GM12874 (cell line): ENCODE data around the gene PITX1.

ENCODE experiments used
- CTCF ChIP-seq: IDR thresholded peaks from 2 replicates; pipeline ENCODE4 v1.5.1; 2011; ENCODE audit warnings: low read depth, mild to moderate bottlenecking, control low read depth, low read length, moderate library complexity; ENCODE audit not compliant: insufficient read depth

PITX1 gene

DNA sequence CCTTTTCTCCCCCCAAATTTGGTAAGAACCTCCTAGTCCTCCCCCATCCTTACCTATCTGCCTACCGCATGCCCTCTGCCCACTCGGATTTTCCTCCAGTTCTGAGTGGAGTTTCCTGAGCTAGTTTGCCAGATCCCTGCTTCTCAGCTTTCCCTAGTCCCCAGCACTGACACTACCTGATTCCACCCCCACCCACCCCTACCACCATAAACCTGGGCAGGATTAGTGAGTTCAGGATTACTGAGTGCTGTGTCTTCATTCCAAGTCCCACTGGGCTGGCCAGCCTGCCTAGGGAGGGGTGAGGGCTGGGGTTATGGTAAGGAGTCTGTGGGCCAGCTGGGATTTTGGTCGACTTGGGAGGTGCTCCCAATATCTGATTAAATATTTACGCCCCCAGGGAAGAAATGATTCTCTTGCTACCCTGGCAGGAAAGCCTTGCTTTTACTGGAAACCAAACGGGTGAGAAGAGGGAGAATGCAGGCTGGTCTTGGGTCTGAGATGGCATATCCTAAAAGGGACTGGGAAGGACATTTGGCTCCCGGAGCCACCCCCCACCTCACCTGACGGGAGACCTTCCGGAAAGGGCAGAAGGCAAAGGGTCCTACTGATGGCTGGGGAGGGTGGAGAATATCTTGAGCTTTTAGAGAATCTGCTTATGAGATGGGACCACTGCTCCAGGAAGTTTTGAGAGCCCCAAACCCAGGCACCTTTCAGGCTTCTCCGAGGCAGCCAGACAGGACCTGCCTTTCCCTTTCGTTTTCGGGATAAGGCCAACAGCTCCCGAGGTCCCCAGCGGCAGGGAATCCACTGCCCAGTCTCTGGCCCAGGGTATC is 3.7 kb downstream of the PITX1 start:
- TF ChIP-seq CTCF, result no peak

- no peak for TF ChIP-seq CTCF
Observed at GRCh38 chr5:135029477-135030122, 4.4 kb downstream of the PITX1 start.

- TF ChIP-seq CTCF, result no peak
Observed at GRCh38 chr5:135028791-135029476, 5.1 kb downstream of the PITX1 start.

DNA sequence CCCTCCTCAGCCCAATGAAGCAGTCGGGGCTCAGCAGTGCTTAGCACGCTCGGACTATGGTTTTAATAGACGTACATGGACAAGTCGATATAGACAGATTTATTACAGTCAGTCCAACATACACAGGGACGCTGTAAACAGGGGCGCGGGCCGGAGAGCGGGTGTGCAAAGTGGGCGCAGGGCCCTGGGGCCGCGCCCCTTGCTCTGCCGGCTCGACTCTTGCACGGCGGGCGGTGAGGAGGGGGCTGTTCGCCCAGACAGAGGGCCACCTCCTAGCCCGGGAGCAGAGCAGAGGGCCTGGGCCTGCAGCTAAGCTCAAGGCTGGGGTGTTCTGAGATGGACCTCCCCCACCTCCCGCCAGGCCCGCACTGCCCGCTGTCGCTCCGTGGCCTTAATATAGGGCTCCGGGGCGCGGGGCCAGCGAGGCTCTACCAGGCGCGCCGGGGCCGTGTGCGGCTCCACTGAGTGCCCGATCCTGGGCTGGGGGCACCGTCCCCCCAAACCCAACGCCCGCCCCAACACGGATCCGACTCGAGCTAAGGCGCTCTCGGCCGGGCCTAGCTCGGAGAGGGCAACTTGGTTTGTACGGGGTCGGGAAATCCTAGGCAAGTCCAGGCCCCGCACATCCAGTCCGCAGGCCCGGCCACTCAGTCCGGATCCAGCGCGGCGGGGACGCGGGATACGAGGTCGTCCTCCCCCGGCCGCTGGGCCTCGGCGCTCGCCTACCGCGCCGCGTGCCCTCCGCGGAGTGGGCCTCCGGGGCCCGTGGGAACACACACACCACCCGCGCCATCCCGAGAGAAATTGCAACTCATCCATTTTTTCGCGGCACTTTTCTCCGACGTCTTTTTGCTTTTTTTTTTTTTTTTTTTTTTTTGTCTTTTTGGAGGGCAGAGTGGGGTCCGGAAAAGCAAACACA is 6.1 kb downstream of the PITX1 start:
- TF ChIP-seq CTCF, result no peak

- TF ChIP-seq CTCF, result no peak
Observed at GRCh38 chr5:135027266-135027696, 6.7 kb downstream of the PITX1 start.

GRCh38 chr5:135026645-135027265 is 7.3 kb downstream of the PITX1 start:
- no peak for TF ChIP-seq CTCF
